Kidney glomerular epithelial cell (primary cell): Measurements from ENCODE around the gene MORN1.

Experiments used
- DNase-seq: peaks from one replicate; lab custom pipeline; 2025; lab: John Stamatoyannopoulos, UW

MORN1 gene

DNA sequence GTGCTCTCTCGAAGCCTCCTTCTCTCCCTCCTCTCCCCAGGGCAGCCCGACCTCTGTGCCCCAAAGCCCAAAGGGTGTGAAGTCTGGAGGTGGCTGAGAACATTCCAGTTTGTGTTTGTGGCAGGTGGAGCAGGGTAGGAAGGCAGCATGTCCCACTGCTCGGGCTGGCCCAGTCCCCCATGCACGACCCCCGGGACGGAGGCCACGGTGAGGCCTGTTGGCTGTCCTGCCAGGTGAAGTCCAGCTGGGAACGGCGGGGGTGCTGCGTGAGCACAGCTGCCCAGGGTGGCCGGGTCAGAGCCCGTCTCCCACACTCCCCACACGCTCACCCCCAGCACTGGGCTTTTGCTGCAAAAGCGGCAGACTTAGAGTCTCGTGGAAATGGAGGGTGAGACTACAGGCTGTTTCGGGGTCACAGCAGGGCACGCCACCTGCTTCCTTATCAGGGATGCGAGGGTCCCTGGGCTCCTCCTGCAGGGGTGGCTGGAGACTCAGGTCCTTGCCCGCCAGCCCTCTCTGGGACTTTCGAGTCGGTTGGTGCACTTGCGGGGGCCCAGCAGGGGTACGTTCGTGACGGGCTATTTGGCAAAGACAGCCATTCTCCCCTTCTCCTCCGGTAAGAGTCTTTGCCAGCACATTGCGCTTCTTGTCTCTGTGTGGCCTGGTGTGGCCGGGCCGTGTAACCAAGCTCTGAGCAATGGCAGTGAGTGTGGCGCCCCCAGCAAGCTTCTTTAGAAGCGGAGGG lies 40.3 kb downstream of the MORN1 start:
- DNase-seq: no peak

DNA sequence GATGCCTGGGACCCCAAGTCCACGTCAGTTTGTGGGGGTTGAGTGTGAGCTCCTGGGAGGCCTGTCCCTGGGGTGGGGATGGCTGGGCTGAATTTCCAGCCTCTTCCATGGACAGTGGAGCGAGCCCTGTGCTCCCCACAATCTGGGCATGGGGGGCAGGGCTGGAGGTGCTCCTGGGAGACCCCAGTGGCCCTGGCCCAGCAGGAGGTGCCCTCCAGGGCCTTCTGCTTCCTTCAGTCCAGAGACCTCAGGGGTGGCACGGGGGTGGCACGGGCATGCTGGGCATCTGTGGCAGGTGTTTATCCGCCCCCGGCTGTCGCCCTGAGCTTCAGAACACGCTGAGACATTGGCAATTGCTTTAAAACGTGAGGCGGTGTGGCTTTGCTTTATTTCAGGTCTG lies 40.9 kb downstream of the MORN1 start:
- DNase-seq: no peak

DNA sequence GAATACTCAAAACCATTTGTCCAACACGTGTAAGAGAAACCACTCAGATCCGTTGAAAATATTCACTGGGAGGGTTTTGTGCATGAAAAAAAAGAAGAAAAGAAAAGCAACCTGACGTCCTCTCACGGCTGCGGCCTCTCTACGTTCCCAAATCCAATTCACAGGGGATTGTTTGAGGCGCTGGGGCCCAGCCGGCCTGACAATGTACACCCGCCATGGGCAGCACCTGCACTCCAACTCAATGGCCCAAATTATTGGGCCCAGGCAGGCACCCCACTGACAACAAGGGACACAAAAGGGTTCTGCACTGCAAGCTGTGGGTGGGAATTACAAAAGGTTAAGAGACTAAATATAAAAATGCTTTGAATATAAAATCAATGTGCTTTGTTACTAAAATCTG lies 41.5 kb downstream of the MORN1 start:
- no peak for DNase-seq

DNA sequence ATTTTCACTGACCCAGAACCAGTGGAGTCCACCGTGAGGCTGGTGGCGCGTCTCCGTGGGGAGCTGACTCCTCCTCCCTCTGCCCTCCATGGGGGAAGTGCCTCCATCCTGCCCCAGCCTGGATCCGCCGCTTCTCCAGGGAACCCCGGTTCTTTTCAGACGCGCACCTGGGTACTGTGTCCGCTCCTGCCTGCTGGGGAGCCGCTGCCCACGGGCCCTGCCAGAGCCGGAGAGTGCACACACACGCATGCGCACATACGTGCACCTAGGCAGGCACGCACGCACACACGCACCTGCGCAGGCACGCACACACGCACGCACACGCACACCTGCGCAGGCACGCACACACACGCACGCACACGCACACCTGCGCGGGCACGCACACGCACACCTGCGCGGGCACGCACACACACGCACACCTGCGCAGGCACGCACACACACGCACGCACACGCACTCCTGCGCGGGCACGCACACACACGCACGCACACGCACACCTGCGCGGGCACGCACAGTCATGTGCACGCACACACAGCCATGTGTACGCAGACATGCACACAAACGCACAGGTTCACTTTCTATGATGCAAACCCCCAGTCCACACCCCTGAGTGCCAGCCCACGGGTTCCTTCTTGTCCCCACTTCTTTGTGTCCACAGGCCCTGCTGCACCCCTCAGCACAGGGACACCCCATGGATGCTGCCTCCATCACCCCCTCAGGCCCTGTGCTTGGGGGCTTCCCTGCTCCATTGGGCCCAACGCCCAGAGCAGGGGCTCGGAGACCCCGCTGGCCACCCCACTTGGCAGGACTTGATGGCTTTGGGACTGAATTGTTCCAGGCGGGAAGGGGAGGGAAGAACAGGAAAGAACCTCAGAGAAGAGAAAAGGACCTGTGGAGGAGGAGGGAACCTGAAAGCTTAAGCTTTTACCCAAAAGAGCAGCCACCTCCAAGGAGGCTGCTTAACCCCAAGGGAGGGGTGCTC lies 42.7 kb downstream of the MORN1 start:
- DNase-seq: no peak

DNA sequence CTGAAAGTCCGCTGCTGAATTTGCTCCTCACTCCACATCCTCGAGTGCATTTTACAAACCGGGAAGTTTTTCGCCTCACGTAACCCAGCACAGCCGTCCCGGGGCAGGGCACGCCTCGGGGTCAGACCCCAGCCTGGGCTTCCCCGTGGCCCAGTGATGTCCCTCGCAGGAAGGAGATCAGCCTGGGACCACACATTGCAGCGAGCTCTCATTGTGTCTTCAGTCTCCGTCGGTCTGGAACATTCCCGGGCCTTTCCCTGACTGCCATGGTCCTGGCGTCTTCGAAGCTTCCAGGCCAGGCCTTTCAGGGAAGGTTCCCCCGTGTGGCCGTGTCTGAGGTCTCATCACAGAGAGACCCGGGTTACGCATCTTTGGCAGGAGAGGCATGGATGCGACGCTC lies 43.5 kb downstream of the MORN1 start:
- no peak for DNase-seq

DNA sequence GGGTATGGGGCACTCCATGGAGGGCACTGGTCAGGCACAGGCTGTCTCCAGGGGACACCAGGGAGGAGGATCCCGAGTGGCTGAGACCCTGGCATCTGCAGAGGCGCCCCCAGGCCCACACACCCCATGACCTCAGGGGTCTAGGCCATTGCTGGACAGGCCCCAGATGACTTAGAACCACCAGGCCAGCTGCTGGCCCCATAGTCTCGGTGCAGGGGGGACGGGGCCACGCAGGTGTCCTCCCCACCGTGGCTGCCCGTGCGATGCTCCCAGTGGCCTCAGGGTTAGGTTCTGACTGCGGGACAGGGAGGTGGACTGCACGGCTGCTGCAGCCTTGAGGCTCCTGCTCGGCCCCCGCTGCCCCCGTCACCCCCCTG lies 44.0 kb downstream of the MORN1 start:
- no peak for DNase-seq

DNA sequence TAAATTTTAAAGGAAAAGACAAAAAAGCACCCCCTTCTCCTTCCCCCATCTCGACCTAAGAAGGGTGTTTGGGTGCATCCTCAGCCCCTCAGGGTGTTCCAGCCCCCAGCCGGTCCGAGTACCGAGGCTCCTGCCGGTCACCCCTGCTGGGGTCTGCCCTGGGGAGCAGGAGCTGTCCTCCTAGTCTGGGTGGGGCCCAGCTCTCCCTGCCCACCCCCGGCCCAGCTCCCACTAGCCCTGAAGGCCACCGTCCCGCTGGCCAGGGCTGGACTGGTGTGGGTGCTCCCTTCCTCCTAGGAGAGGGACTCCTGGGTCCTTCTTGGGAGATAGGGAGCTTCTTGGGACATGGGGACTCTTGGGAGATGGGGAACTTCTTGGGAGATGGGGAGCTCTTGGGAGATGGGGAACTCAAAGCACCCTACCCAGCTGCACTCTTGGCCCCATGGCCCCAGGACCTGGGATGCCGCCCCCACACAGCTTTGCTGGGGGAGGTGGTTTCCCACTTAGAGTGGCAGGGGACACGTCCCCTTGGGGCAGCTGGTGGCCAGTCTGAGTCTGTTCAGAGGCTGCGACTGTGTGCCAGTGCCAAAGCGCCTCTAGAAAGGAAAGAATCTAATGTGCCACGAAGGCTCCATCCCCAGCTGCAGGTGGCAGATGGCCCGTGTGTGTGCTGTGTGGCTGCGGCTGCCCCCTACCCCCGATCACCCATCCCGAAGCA lies 44.5 kb downstream of the MORN1 start:
- DNase-seq: no peak

DNA sequence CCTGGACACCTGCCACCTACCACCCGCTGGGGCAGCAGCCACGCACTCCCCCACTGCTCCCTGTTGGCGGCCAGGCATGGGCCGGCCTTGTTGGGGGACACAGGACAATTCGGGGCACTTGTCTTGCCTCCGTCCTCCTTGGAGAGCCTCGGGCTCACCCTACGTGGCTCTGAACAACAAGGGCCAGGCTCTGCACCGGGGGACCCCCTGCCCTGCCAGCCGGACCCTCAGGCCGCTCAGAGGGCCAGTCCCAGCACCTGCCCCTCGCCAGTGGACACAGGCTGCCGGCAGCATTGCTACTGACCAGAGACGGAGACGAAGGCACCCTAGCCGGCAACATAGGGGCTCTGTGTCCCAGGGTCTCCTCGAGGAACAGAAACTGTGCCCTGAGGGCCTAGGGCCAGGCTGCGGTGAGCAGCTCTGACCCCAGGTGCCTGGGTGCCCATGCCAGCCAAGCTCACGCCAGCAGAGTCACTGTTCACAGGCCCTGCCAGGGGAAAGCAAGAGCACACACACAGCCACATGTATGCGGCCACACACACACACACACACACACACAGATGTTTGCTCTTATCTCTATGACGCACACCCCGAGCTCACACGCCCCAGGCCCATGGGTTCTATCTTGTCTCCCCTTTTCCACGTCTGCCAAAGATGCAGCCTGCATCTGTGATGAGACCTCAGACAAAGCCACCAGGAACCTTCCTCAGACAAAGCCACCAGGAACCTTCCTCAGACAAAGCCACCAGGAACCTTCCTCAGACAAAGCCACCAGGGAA lies 45.9 kb downstream of the MORN1 start:
- DNase-seq: no peak

DNA sequence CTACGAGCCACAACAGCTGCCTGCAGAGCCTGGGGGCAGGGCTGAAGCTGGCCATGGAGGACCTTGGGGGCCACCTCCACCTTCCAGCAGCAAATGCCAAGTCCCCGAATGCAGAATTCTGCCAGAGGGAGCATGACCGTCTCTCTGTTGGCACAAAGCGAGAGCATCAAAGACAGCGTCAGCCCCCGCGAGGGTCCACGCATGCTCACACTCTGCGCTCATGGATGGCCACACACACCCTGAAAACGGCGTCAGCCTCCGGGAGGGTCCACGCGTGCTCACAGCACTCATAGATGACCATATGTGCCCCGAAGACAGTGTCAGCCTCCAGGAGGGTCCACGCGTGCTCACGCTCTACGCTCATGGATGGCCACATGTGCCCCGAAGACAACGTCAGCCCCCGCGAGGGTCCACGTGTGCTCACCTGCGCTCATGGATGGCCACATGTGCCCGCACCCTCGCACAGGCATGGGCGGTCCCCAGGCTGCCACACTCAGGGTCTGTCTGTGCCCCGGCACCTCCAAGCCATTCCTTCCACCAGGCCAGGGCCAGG lies 46.5 kb downstream of the MORN1 start:
- no peak for DNase-seq

DNA sequence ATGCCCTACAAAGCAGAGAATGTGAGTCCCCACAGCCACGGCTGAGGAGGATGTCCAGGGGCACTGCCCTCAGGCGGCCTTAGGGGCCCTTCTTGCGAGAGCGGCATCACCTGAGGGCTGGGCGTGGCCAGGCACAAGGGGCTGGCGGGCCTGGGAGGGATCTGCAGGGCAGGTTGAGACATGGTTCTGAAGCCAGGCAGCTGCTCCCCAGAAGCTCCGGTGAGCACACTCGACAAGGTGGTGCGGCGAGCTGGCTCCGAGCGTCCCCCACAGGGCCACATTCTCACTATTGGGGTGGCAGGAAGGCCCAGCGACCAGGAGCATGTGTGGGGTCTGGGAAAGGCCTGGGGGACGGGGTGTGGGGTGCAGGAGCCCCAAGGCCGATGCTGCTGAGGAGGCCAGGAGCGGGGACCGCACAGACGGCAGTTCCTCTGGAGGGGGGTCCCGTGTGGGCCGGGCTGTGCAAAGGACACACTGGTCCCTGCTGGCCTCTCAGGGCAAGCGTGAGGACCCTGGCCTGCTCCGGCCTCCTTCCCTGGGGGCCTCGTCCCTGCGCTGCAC lies 47.2 kb downstream of the MORN1 start:
- no peak for DNase-seq

DNA sequence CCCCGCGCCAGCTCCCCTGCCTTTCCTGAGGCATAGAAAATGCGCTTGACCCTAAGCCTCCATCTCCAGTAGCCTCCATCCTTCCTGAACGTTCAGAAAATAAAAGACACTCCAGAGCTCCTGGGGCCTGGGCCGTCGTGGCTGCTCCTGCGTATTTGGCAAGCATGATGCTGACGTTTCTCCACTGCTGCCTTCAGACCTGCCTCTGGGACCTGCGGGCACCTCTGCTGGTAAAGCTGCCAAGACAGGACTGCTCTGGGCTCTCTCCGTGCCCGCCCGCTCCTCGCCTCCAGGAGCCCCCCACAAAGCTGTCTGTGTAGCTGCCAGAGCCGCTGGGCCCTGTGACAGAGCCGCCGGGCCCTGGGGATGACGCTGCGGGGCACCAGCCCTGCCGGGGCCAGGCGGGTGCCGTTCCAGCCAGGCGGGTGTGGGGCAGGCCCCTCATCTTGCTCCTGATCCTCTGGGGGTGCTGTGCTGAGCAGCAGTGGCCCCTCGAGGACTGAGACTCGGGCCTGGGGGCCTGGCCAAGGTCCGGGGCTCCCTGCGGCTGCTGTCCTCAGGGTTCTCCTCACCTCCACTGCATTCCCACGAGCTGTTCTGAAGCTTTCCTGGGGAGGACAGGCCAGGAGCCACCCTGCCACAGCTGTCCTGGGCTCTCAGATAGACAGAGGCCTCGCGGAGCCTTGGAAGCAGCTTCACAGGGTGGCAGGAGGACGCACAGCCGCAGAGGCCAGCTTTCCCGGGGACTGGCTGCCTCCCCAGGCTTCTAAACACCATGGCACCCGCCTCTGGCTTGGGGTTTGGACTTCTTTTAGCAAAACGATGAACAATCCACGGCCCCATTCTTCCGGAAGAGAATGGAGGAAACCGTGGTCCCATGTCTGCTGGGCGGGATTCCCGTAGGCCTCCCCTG lies 48.1 kb downstream of the MORN1 start:
- DNase-seq: no peak

DNA sequence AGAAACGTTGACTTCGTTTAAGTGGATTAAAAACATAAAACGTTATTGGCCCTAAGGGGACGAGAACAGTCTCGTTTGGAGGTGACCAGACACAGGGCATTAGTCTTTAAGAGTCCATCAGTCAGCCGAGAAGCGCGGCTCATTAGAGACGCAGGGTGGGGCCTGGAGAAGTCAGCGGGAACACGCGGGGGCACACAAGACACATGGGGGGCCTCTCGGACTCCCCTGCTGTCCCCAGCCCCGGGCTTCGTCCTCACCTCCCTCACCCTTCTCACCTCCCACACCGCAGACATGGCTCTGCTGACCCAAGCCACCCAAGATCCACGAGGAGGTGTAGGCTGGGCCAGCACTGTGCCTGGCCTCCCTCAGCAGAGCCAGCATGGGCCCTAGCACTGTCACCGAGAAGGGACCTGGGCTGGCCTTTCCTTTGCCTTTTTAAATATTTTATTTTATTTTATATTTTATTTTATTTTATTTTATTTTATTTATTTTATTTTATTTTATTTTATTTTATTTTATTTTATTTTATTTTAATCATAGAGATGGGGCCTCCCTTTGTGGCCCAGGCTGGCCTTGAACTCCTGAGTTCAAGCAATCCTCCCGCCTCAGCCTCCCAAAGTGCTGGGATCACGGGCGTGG lies 48.9 kb downstream of the MORN1 start:
- no peak for DNase-seq

DNA sequence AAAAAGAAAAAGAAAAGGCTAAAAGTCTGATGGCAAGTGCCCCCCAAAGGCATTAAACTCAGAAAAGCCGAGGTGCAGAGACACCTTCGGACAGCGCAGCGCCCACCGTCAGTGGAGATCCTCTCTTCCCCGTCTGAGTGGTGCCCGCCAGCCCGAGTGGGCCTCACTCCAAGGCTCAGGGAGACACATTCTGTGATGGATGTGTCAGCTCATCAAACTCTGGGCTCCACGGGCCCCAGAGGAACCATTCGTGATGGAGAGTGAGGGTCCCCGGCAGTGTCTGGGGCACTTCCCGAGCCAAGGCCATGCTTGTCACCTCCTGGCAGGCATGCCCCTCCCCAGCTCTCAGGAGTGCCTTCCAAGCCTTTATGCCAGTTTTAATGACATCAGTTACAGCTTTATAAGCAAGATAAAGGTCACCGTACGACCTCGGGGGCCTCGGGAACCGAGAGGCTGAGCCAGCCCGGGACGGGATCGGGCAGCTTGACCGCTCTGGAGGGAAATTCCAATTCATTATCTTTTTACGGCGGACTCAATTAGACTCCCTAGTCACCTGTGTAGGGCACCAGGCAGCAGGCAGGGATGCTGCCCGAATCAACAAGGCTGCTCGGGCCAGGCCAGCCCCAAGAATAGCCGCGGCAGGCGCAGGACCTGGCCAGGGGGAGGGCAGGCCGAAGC lies 49.5 kb downstream of the MORN1 start:
- no peak for DNase-seq

DNA sequence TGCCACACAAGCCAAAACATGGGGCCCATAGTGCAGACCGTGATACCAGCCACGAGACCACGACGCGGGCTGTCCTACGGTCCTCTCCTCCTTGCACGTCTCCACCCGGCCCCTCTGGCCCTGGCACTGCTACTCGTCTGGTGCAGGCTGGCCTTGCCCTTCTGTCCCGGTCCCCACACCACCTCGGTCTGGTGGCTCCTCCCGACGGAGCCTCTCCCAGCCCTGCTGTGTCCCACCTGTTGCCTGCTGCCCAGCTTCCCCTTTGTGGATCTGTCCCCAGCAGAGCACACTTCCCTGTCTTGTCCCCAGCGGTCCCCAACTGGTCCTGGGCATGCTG lies 50.5 kb downstream of the MORN1 start:
- DNase-seq: no peak

DNA sequence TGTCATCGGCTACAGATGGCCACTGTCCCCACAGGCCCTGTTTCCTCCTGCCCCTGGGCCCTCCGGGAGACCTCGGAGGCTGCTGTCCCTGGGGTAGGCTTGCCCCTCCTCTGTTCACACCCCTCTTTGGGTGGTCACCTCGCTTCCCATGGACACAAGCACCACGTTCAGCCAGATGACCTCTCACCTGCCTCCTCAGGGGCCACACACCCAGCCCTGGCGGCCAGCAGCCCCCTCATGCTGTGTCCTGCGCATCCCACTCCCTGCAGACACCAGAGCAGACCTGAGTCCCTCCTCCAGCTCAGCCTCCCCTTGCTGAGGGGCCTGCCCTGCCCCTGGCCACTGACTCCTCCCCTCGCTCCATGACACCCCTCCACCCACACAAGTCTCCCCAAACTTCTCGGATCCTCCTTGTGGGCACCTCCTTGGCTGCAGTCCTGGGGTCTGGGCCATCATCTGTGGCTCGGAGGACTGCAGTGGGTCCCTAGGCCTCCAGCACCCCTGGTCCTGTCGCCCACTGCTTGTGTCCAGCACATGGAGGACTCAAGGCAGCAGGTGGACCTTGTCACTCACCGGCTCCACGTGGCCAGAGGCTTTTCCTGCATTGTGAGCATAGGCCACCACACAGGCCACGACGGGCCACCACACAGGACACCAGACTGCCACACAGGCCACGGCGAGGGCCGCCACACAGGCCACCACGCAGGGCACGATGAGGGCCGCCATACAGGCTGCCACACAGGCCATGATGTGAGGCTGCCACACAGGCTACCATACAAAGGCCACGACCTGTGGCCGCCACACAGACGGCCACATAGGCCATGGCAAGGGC lies 51.1 kb downstream of the MORN1 start:
- no peak for DNase-seq

DNA sequence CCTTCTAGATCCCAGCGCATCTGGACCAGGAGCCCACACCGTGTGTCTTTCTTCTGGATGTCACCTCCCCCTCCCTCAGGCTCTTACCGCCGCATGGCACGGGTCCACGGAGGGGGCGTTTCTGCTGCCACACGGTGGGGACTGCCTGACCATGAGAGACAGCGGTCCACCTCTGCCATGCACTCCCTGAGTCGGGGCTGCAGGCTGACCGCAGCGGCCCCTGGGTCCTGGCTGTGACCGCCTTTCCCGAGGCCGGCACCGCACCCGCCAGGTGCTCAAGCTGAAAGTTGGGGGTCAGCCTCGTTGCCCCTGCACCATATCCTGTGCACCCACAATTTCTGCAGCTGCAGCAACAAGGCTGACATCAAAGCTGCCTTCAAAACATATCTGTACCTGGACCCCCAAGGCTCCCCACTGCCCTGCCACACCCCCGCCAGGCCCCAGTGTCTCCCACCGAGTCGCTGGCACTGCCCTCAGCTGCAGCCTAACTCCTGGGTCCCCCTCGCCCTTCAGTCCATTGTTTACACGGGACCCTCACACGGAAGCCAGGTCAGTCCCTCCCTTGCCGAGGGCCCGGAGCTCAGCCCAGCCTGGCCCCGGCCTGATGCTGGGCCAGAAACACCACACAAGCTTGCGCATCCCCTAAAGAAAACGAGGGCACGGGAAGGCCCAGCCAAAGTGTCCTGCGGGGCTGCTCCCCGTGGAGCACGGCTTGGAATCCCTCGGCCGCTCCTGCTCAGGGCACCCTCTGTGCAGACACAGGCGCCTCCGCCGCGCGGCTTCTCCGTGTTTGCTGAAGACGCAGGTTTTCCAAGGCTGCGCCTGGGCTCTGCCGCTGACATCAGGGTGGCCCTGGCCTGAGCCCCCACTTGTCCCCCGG lies 51.9 kb downstream of the MORN1 start:
- DNase-seq: no peak

DNA sequence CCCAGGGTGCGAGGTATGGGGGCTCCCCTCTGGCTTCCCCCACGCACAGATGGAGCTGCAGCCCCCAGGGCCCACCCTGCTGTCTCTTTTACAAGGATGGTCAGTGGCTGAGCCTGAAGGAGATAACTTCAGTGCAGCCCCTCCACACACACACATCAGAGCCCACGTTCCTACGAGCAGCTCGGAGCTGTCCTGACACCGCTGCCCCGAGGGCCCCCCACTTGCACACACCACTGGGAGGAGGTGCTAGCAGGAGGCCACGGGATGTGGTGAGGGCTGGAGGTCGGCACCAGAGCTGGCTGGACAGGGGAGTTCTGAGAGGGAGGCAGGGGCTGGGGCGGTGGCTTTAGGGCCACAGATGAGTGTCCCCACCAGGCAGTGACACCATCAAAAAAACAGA lies 53.9 kb downstream of the MORN1 start:
- DNase-seq: no peak
